Tibial artery (tissue), 4 donors: ENCODE measurements around the gene PHF5A.

Source experiments
- DNase-seq, 2 donors: peaks; one replicate each; pipeline ENCODE4 v3.0.0-alpha.2; 2019
- H3K27ac ChIP-seq, 2 donors: fragments of 200-600 bp; sonication (generic) in 1 of 2; 1 replicate in 1 of 2; 2 replicates in 1 of 2; pipeline ENCODE4 v1.5.1; 2018 to 2019; ENCODE audit warnings: mild to moderate bottlenecking in 1 of 2
- H3K27me3 ChIP-seq, 2 donors: fragments of 200-600 bp; sonication (generic) in 1 of 2; one replicate each; pipeline versions ENCODE4 v1.5.1 to v1.6.0; 2016 to 2019
- H3K36me3 ChIP-seq, 3 donors: fragments of 200-600 bp; sonication (generic) in 2 of 3; one replicate each; pipeline ENCODE4 v1.5.1; 2016 to 2019; ENCODE audit warnings: mild to moderate bottlenecking in 2 of 3
- H3K4me1 ChIP-seq, 4 donors: fragments of 200-600 bp; sonication (generic) in 2 of 4; 1 replicate in 3 of 4; 2 replicates in 1 of 4; pipeline ENCODE4 v1.5.1; 2016 to 2019
- H3K4me3 ChIP-seq, 2 donors: fragments of 200-600 bp; sonication (generic) in 1 of 2; 1 replicate in 1 of 2; 2 replicates in 1 of 2; pipeline ENCODE4 v1.5.1; 2018 to 2019; ENCODE audit warnings: mild to moderate bottlenecking in 2 of 2
- H3K9me3 ChIP-seq, 3 donors: fragments of 200-600 bp; sonication (generic) in 1 of 3; one replicate each; pipeline ENCODE4 v1.5.1; 2016 to 2019
- CTCF ChIP-seq, 2 experiments: fragments of 200-600 bp in 1 of 2; fragments of 450-650 bp in 1 of 2; IDR thresholded peaks; one replicate each; pipeline ENCODE4 v1.5.1; 2017 to 2019; ENCODE audit warnings: antibody characterized with exemption in 2 of 2, mild to moderate bottlenecking in 1 of 2, moderate library complexity in 1 of 2
- intact Hi-C: fragments of 100-400 bp; cut with DNase I; formaldehyde crosslinking; loops from one replicate; pipeline ENCODE4 v1.15.0; 2023; ENCODE audit warnings: low total_unique reads

PHF5A gene

GRCh38 chr22:41448189-41448808 lies 20.2 kb downstream of the PHF5A start:
- peak in 1 of 2 experiments; percentile 10 for TF ChIP-seq CTCF (IDR thresholded peaks at IDR 0.05)
- H3K36me3 ChIP-seq: peaks cover 1 to 3% (median 2%) of the 10 kb centered on the region in 3 donors
- intact Hi-C loops: loop anchor here (5.0 kb wide), 1 partner anchor 34 kb away; no protein-coding TSS in a partner anchor
- no peaks in the 10 kb centered on the region for H3K27me3 ChIP-seq
- no peaks in the 10 kb centered on the region for H3K9me3 ChIP-seq
- peak; percentile 97 to 99 for DNase-seq
- peaks cover 0 to 14% (median 6%) of the 10 kb centered on the region in 4 donors for H3K4me1 ChIP-seq
- peak overlapping the region; percentile 95 to 98 for H3K27ac ChIP-seq
- H3K4me3 ChIP-seq: peak overlapping the region; percentile 88 to 95

GRCh38 chr22:41447435-41448188 lies 20.9 kb downstream of the PHF5A start:
- peaks cover 6 to 9% (median 8%) of the 10 kb centered on the region in 3 donors for H3K36me3 ChIP-seq
- no peaks in the 10 kb centered on the region for H3K9me3 ChIP-seq
- H3K4me3 ChIP-seq: peak overlapping the region; percentile 88 to 95
- H3K4me1 ChIP-seq: peaks cover 1 to 21% (median 9%) of the 10 kb centered on the region in 4 donors
- H3K27me3 ChIP-seq: no peaks in the 10 kb centered on the region
- intact Hi-C loops: loop anchor here (5.0 kb wide), 1 partner anchor 35 kb away; no protein-coding TSS in a partner anchor
- TF ChIP-seq CTCF (IDR thresholded peaks at IDR 0.05): no peak
- DNase-seq: peak; percentile 65 to 83
- peak overlapping the region; percentile 95 to 98 for H3K27ac ChIP-seq

- intact Hi-C loops: loop anchor here (5.0 kb wide), 1 partner anchor 35 kb away; no protein-coding TSS in a partner anchor
- TF ChIP-seq CTCF (IDR thresholded peaks at IDR 0.05): no peak
- H3K9me3 ChIP-seq: no peaks in the 10 kb centered on the region
- peak within 1 kb of the TSS; percentile 95 to 98 for H3K27ac ChIP-seq
- H3K36me3 ChIP-seq: peaks cover 6 to 17% (median 11%) of the 10 kb centered on the region in 3 donors
- H3K27me3 ChIP-seq: no peaks in the 10 kb centered on the region
- peak; percentile 94 to 97 for DNase-seq
- H3K4me1 ChIP-seq: peaks cover 4 to 29% (median 14%) of the 10 kb centered on the region in 4 donors
- peak within 1 kb of the TSS; percentile 88 to 95 for H3K4me3 ChIP-seq
These were observed 21.7 kb downstream of the PHF5A start, which contains the start of gene TOB2 for GRCh38 chr22:41446639-41447434. TOB2 (minus strand) TSS chr22:41446801; CDS start chr22:41437345, 9,456 bp downstream.

- peaks cover 4 to 37% (median 18%) of the 10 kb centered on the region in 4 donors for H3K4me1 ChIP-seq
- no peak for TF ChIP-seq CTCF (IDR thresholded peaks at IDR 0.05)
- peak; percentile 36 to 75 for DNase-seq
- intact Hi-C loops: loop anchor here (5.0 kb wide), 1 partner anchor 36 kb away; no protein-coding TSS in a partner anchor
- H3K9me3 ChIP-seq: no peaks in the 10 kb centered on the region
- peak overlapping the region; percentile 95 to 98 for H3K27ac ChIP-seq
- H3K4me3 ChIP-seq: peak overlapping the region; percentile 88 to 95
- peaks cover 7 to 24% (median 15%) of the 10 kb centered on the region in 3 donors for H3K36me3 ChIP-seq
- no peaks in the 10 kb centered on the region for H3K27me3 ChIP-seq
These were observed 22.4 kb downstream of the PHF5A start for GRCh38 chr22:41446057-41446501.
